Lower leg skin (tissue), 3 donors: ENCODE measurements around the gene CYGB.

ENCODE experiments used
- POLR2A ChIP-seq, 2 donors: fragments of 450-650 bp; IDR thresholded peaks; one replicate each; pipeline ENCODE4 v1.6.1; 2016 to 2017; ENCODE audit warnings: antibody characterized with exemption in 2 of 2, mild to moderate bottlenecking in 1 of 2, moderate library complexity in 1 of 2
- TF ChIP-seq, protein P1 (sequence below), 3 donors: fragments of 450-650 bp; IDR thresholded peaks; one replicate each; pipeline ENCODE4 v1.5.1; 2016; ENCODE audit warnings: antibody characterized with exemption in 3 of 3, mild to moderate bottlenecking in 3 of 3, moderate library complexity in 2 of 3

DNA sequence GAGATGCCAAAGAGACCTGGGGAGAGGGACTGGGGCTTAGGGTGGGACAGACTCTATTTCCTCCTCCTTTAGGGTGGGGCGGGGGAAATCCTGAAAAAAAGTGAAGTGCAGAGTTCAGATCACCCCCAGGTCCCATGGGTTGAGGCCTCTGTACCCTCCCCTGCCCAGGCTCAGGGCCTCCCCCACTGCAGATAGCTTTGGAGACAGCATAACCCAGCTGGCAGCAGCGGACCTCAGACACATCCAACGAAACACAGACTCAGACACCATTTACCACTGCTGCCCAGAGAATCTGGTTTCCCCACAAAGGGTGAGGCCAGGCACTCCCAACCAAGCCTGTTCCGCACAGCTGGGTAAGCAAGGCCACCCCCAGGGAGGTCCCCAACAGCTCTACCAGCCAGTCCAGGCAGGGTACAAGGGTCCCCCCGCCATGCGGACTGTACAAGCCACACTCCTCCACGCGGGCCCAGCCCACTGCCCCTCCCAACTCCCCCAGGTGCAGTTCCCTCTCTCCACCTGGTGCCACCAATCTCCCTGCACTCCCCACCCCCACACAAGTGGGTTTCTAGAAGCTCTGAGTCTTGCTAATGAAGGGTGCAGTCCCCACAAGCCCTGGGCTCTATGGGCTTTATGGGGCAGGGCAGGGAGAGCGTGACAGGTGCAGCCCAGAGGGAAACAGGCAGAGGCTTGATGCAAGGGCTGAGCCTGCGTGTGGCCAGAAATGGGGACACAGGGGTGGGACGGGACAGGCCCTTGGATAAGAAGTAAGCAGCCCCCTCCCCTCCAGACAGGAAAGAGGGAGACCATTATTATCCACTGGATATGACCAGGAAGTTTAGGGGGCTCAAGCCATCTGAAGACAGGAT lies 45.2 kb downstream of the CYGB start:
- no peak for TF ChIP-seq POLR2A (IDR thresholded peaks at IDR 0.05)
- TF ChIP-seq, protein P1, sequence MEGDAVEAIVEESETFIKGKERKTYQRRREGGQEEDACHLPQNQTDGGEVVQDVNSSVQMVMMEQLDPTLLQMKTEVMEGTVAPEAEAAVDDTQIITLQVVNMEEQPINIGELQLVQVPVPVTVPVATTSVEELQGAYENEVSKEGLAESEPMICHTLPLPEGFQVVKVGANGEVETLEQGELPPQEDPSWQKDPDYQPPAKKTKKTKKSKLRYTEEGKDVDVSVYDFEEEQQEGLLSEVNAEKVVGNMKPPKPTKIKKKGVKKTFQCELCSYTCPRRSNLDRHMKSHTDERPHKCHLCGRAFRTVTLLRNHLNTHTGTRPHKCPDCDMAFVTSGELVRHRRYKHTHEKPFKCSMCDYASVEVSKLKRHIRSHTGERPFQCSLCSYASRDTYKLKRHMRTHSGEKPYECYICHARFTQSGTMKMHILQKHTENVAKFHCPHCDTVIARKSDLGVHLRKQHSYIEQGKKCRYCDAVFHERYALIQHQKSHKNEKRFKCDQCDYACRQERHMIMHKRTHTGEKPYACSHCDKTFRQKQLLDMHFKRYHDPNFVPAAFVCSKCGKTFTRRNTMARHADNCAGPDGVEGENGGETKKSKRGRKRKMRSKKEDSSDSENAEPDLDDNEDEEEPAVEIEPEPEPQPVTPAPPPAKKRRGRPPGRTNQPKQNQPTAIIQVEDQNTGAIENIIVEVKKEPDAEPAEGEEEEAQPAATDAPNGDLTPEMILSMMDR (IDR thresholded peaks at IDR 0.05), result no peak
